ENCODE measurements around the gene KCNH5.

- TF ChIP-seq, protein P1, sequence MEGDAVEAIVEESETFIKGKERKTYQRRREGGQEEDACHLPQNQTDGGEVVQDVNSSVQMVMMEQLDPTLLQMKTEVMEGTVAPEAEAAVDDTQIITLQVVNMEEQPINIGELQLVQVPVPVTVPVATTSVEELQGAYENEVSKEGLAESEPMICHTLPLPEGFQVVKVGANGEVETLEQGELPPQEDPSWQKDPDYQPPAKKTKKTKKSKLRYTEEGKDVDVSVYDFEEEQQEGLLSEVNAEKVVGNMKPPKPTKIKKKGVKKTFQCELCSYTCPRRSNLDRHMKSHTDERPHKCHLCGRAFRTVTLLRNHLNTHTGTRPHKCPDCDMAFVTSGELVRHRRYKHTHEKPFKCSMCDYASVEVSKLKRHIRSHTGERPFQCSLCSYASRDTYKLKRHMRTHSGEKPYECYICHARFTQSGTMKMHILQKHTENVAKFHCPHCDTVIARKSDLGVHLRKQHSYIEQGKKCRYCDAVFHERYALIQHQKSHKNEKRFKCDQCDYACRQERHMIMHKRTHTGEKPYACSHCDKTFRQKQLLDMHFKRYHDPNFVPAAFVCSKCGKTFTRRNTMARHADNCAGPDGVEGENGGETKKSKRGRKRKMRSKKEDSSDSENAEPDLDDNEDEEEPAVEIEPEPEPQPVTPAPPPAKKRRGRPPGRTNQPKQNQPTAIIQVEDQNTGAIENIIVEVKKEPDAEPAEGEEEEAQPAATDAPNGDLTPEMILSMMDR (IDR thresholded peaks at IDR 0.05; ENCODE audit: low read depth, low read length), result no peak
- TF ChIP-seq POLR2A (IDR thresholded peaks at IDR 0.05; ENCODE audit: extremely low read depth, insufficient read length), result no peak
- no peak for TF ChIP-seq MAX (IDR thresholded peaks at IDR 0.05; ENCODE audit: low read depth, low read length)
- TF ChIP-seq MYC (IDR thresholded peaks at IDR 0.05; ENCODE audit: low read depth, low read length), result no peak
These were observed 102.1 kb downstream of the KCNH5 start for GRCh38 chr14:62943202-62943601.
